NCI-H1436 treated with DMSO at 0.1 percent for 48 hours (cell line): ENCODE data around the gene RAVER1.
"Not testable (repeated sequence)": the region's sequence is repeated elsewhere in the genome, so short reads cannot be mapped to it uniquely, and the experiment has no call there.

ENCODE experiments used
- DNase-seq: peaks from one replicate; lab custom pipeline; 2025; lab: John Stamatoyannopoulos, UW

Gene RAVER1

GRCh38 chr19:10344780-10345179 is 11.5 kb upstream of the RAVER1 start:
- no peak for DNase-seq

DNA sequence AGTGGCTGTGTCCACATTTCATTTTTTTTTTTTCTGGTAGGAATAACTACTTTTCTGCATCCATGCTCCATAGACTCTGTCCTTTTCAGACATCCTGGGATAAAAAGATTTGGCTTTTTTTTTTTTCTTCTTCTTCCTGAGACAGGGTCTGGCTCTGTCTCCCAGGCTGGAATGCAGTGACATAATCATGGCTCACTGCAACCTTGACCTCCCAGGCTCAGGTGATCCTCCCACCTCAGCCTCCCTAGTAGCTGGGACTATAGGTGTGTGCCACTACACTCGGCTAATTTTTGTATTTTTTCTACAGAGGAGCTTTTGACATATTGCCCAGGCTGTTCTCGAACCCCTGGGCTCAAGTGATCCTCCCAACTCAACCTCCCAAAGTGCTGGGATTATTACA is 10.2 kb upstream of the RAVER1 start:
- no peak for DNase-seq

GRCh38 chr19:10339977-10340376 is 6.6 kb upstream of the RAVER1 start:
- no peak for DNase-seq

GRCh38 chr19:10339380-10339960 is 6.1 kb upstream of the RAVER1 start, which contains the start of gene ICAM3:
Gene ICAM3 (minus strand): TSS chr19:10339624. CDS start chr19:10339614, 10 bp downstream.
- no peak for DNase-seq

- no peak for DNase-seq
Measured at GRCh38 chr19:10338940-10339339, 5.6 kb upstream of the RAVER1 start.

GRCh38 chr19:10336725-10337124 is 3.4 kb upstream of the RAVER1 start:
- DNase-seq: not testable (repeated sequence)

DNA sequence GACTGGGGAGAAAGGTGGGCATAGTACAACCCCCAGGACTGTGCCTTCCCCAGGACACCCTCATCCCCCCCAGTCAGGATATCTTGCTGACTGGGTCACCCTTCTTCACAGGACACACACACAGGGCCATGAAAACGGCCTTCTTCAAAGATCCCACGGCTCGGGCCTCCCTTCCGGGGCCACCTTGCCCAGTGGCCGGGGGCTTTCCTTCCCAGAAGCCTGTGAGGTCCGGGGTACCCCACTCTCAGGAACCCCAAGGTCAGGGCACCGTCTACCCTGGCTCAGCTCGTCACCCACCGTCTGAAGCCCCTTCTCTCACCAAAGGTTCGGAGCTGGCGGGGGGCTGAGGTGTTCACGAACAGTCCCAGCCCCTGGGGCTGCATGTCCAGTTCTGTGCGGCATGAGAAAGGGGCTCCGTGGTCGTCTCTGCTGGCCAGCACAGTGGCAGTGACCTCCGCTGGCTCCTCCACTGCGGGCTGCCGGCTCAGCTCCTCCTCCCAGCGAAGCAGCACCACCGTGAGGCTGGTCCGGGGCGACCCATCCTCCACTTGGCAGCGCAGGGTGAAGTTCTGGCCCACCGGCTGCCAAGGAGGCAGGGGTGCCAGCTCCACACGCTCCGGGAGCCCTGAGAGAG is 2.1 kb upstream of the RAVER1 start:
- no peak for DNase-seq

- DNase-seq: peak; percentile 5
Measured at GRCh38 chr19:10334588-10335351, 1.4 kb upstream of the RAVER1 start.

- DNase-seq: no peak
Measured at GRCh38 chr19:10333758-10334587, 644 bp upstream of the RAVER1 start.

DNA sequence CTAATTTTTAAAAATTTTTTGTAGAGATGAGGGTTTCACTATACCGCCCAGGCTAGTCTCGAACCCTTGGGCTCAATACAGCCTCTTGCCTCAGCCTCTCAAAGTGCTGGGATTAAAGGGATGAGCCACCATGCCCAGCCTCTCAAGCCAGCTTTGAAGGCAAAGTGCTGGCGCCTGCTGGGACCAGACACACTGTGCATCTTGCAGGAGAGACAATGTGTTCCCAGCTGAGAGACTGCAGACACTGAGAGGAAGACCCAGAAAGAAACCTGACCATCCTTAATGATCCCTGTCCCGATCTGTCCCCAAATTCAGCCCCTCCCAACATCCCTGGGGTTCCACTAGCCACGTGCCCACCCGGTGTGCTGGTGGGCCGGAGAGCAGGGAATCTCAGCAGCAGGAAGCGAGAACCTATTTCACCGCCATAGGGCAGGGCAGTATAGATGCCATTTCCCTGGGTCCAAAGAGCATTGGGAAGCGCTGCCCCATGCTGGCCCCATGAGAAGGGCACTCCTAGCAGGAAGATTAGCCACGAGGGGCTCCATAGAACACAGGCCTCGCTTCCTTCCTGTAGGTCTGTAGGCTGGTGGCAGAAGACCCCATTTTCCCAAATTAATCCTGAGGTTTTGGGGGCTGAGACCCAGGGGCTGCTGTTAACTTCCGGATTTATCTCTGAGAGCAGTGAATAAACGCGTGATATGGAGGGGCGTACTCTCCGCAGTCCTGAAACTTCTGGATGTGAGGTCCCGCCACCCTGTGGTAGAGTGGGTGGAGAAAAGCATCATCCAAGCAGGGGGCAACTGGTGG is 968 bp downstream of the RAVER1 start:
- no peak for DNase-seq

DNA sequence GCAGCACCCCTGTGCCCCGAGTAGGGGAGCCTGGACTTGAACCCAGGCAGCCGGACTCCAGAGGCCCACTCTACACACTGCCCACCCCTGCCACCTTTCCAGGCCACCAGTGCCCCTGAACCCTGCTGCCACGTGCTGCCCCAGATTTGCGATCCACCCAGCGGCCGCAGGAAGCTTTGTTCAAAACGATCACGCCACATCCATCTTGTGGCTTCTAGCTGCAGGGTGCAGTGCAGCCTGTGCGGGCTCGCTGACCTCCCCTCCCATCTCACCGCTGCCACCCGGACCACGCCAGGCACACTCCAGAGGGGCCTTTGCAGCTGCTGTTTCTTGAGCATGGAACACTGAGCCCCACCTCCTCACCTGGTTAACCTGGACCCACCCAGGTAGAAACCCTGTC is 3.8 kb downstream of the RAVER1 start:
- DNase-seq: no peak

GRCh38 chr19:10328558-10329429 is 4.5 kb downstream of the RAVER1 start:
- no peak for DNase-seq

- no peak for DNase-seq
Measured at GRCh38 chr19:10327793-10328192, 5.5 kb downstream of the RAVER1 start.

DNA sequence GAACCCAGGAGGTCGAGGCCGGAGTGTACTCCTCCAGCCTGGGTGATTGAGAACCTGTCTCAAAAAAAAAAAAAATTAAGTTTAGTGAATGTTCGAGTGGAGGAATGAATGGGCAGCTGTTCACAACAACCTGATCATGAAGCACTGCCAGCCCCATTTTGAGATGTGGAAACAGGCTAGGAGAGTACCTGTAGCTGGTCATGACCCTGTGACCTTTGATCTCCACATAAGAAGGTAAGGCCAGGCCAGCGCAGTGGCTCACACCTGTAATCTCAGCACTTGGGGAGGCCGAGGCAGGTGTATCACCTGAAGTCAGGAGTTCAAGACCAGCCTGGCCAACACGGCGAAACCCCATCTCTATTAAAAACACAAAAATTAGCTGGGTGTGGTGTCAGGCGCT is 7.6 kb downstream of the RAVER1 start:
- no peak for DNase-seq

GRCh38 chr19:10321874-10322835 is 11.2 kb downstream of the RAVER1 start:
- no peak for DNase-seq

DNA sequence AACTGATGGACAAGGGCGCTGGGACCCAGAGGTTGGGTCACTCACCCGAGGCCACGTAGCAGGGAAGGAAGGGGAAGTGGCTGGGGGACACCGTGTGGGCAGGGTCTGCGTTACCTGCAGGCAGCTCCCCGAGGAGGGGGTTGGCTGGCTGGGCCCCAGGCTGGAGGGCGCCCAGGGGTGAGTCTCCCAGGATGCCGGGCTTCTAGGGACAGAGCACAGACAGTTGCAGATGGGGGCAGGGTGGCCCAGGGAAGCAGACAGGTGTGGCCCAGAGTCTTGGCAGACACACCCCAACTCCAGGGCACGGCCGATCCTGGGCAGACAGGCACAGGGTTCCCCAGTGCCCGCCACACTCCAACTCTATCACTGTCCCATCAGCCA is 11.9 kb downstream of the RAVER1 start:
- DNase-seq: no peak

- no peak for DNase-seq
Measured at GRCh38 chr19:10320602-10321416, 12.5 kb downstream of the RAVER1 start.
